Esophagus squamous epithelium (tissue), 5 donors: ENCODE data around the gene RBFA. TPM values are rescaled to one million over a fixed set of nuclear protein-coding genes. Genes with fewer than 3 reads are reported as not detected.

Experiments
- DNase-seq: peaks from one replicate; lab custom pipeline; 2025; lab: John Stamatoyannopoulos, UW
- H3K27ac ChIP-seq, 4 donors: fragments of 200-600 bp; sonication (generic); one replicate each; pipeline ENCODE4 v1.5.1; 2016 to 2019; ENCODE audit warnings: mild to moderate bottlenecking in 1 of 4
- H3K27me3 ChIP-seq, 4 donors: fragments of 200-600 bp; sonication (generic); 1 replicate in 3 of 4; 2 replicates in 1 of 4; pipeline versions ENCODE4 v1.5.1 to v1.6.0; 2017 to 2021; ENCODE audit warnings: antibody characterized with exemption in 1 of 4
- H3K36me3 ChIP-seq, 3 donors: fragments of 200-600 bp; sonication (generic); one replicate each; pipeline ENCODE4 v1.5.1; 2016 to 2019
- H3K4me1 ChIP-seq, 3 donors: fragments of 200-600 bp; sonication (generic); one replicate each; pipeline ENCODE4 v1.5.1; 2017 to 2019
- H3K4me3 ChIP-seq, 4 donors: fragments of 200-600 bp; sonication (generic); 1 replicate in 3 of 4; 2 replicates in 1 of 4; pipeline ENCODE4 v1.5.1; 2016 to 2019; ENCODE audit warnings: mild to moderate bottlenecking in 2 of 4, moderate library complexity in 1 of 4
- H3K9me3 ChIP-seq, 3 donors: fragments of 200-600 bp; sonication (generic); one replicate each; pipeline ENCODE4 v1.5.1; 2016 to 2019
- CTCF ChIP-seq, 6 experiments: fragments of 450-650 bp in 4 of 6; fragments of 200-600 bp in 2 of 6; sonication (generic) in 2 of 6; IDR thresholded peaks; one replicate each; pipeline ENCODE4 v1.5.1; 2016 to 2019; ENCODE audit warnings: antibody characterized with exemption in 6 of 6, mild to moderate bottlenecking in 4 of 6, moderate library complexity in 4 of 6
- POLR2A ChIP-seq, 4 donors: fragments of 450-650 bp; IDR thresholded peaks; one replicate each; pipeline ENCODE4 v1.6.1; 2017; ENCODE audit warnings: antibody characterized with exemption in 4 of 4, mild to moderate bottlenecking in 4 of 4, moderate library complexity in 3 of 4
- WGBS, 2 donors: methylation state at CpG; one replicate each; pipeline ENCODE4 v1.1.5; 2018; 5-methylcytosine and 5-hydroxymethylcytosine counted together
- intact Hi-C: fragments of 100-400 bp; cut with DNase I; formaldehyde crosslinking; loops from one replicate; pipeline ENCODE4 v1.15.0; 2022
- total RNA-seq, 4 donors: library from RNA; depleted of rRNA; stranded (reverse); fragments of >200 nt; gene quantifications; one replicate each; pipeline ENCODE4 v1.1.0, GENCODE V29; 2016
- donor health status: DM: yes; HTN: yes; CAD: no.

RBFA gene
- total RNA-seq, 4 donors from 2014 or later = 15.5 to 36.7 (median 28.8) TPM

- Histone ChIP-seq H3K4me1 (peaks cover 0 to 16% (median 0%) of the 10 kb centered on the region in 3 donors), H3K9me3 (peaks cover 0 to 4% (median 0%) of the 10 kb centered on the region in 3 donors), H3K36me3 (no peaks in the 10 kb centered on the region), H3K27me3 (no peaks in the 10 kb centered on the region), H3K4me3 (no peak overlapping the region), H3K27ac (no peak overlapping the region)
- TF ChIP-seq POLR2A (IDR thresholded peaks at IDR 0.05) = no peak
- no peak for TF ChIP-seq CTCF (IDR thresholded peaks at IDR 0.05)
- intact Hi-C loops = no loop called here
- 59 to 77% methylated on average over 6 to 8 of the region's 8 CpGs for WGBS, 2 donors
- DNase-seq = no peak
Observed at GRCh38 chr18:80067321-80067720, 33.1 kb downstream of the RBFA start.

- intact Hi-C loops = no loop called here
Observed at GRCh38 chr18:80067897-80068296, 33.7 kb downstream of the RBFA start.

GRCh38 chr18:80068571-80069272 lies 34.5 kb downstream of the RBFA start:
- 35 to 48% methylated on average over 10 of the region's 10 CpGs for WGBS, 2 donors
- H3K4me3 ChIP-seq = no peak overlapping the region
- intact Hi-C loops = no loop called here
- H3K27me3 ChIP-seq = no peaks in the 10 kb centered on the region
- H3K4me1 ChIP-seq = peaks cover 0 to 16% (median 0%) of the 10 kb centered on the region in 3 donors
- no peaks in the 10 kb centered on the region for H3K36me3 ChIP-seq
- peak overlapping the region in 1 of 4 donors; percentile 7 for H3K27ac ChIP-seq
- TF ChIP-seq POLR2A (IDR thresholded peaks at IDR 0.05) = no peak
- TF ChIP-seq CTCF (IDR thresholded peaks at IDR 0.05) = no peak
- H3K9me3 ChIP-seq = no peaks in the 10 kb centered on the region
- DNase-seq = no peak

More at GRCh38 chr18:80067897-80068296, 33.7 kb downstream of the RBFA start:
- H3K9me3 ChIP-seq = no peaks in the 10 kb centered on the region
- no peak for DNase-seq
- H3K27me3 ChIP-seq = no peaks in the 10 kb centered on the region
- H3K36me3 ChIP-seq = no peaks in the 10 kb centered on the region
- TF ChIP-seq CTCF (IDR thresholded peaks at IDR 0.05) = no peak
- TF ChIP-seq POLR2A (IDR thresholded peaks at IDR 0.05) = no peak
- H3K4me3 ChIP-seq = no peak overlapping the region
- H3K27ac ChIP-seq = no peak overlapping the region
- H3K4me1 ChIP-seq = peaks cover 0 to 16% (median 0%) of the 10 kb centered on the region in 3 donors
- WGBS, 2 donors = 61 to 78% methylated on average over 9 to 10 of the region's 10 CpGs

GRCh38 chr18:80070825-80071224 lies 36.6 kb downstream of the RBFA start:
- no peak overlapping the region for H3K27ac ChIP-seq
- H3K36me3 ChIP-seq = no peaks in the 10 kb centered on the region
- no peaks in the 10 kb centered on the region for H3K27me3 ChIP-seq
- WGBS, 2 donors = 92 to 93% methylated on average over 2 of the region's 4 CpGs
- DNase-seq = no peak
- no peaks in the 10 kb centered on the region for H3K9me3 ChIP-seq
- no peak for TF ChIP-seq CTCF (IDR thresholded peaks at IDR 0.05)
- TF ChIP-seq POLR2A (IDR thresholded peaks at IDR 0.05) = no peak
- peaks cover 0 to 16% (median 0%) of the 10 kb centered on the region in 3 donors for H3K4me1 ChIP-seq
- intact Hi-C loops = no loop called here
- H3K4me3 ChIP-seq = no peak overlapping the region

GRCh38 chr18:80074183-80074582 lies 39.9 kb downstream of the RBFA start:
- intact Hi-C loops = no loop called here
- H3K4me1 ChIP-seq = peaks cover 0 to 1% (median 0%) of the 10 kb centered on the region in 3 donors
- H3K27me3 ChIP-seq = no peaks in the 10 kb centered on the region
- no peak overlapping the region for H3K27ac ChIP-seq
- no peaks in the 10 kb centered on the region for H3K9me3 ChIP-seq
- no peak overlapping the region for H3K4me3 ChIP-seq
- no peak for DNase-seq
- WGBS, 2 donors = 88 to 100% methylated on average over 3 to 5 of the region's 5 CpGs
- no peaks in the 10 kb centered on the region for H3K36me3 ChIP-seq
- TF ChIP-seq CTCF (IDR thresholded peaks at IDR 0.05) (no peak), POLR2A (IDR thresholded peaks at IDR 0.05) (no peak)
